ENCODE measurements around the gene TRIM64C.
"Not testable (repeated sequence)": the region's sequence is repeated elsewhere in the genome, so short reads cannot be mapped to it uniquely, and the experiment has no call there.

The TRIM64C gene, protein sequence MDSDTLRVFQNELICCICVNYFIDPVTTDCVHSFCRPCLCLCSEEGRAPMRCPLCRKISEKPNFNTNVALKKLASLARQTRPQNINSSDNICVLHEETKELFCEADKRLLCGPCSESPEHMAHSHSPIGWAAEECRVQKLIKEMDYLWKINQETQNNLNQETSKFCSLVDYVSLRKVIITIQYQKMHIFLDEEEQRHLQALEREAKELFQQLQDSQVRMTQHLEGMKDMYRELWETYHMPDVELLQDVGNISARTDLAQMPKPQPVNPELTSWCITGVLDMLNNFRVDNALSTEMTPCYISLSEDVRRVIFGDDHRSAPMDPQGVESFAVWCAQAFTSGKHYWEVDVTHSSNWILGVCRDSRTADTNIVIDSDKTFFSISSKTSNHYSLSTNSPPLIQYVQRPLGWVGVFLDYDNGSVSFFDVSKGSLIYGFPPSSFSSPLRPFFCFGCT

DNA sequence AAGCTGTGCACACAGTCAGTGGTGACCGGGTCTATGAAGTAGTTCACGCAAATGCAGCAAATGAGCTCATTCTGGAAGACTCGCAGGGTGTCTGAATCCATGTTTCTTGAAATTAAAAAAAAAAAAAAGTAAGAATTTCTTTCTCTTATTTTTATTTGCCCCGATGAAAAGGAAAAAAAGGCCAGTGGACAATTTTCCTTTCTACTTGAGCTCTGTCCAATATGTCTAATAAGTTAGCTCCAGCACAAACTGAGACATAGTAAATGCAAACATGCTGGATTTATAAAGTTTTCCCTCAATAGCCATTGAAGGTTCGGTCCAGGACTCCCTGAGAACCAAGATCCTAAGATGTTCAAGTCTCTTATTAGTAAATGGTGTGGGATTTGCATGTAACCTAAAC is at the start of gene TRIM64C:
TSS of gene TRIM64C (minus strand) at position 101 of the 400 bp plus-strand sequence. CDS start at position 101, 0 bp downstream.
- not testable (repeated sequence) for H3K27ac Mint-ChIP-seq; DNase-seq; H3K9me3 Mint-ChIP-seq; H3K4me3 Mint-ChIP-seq; H3K4me1 Mint-ChIP-seq (ENCODE audit: low read depth); H3K36me3 Mint-ChIP-seq (ENCODE audit: low read depth); H3K27me3 Mint-ChIP-seq

DNA sequence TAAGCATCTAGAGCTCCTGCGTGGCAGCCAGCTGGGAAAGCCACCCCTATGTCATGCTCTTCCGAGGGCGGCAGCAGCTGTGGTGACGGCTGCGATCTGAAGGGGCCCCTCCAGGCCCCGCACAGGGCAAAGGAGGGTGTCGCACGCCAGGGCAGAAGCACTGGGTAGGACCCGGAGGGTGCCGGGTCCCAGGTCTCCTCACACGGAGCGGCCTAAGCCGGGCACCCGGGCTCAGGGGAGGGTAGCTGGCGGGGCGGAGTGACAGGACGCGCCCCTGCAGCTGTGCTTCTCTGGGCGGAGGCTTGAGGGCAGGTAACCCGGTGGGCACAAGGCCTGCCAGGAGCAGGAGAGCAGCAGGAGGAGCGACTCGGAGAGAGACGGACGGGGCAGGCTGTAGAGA is 43.4 kb upstream of the TRIM64C start:
- not testable (repeated sequence) for H3K27ac Mint-ChIP-seq; H3K36me3 Mint-ChIP-seq (ENCODE audit: low read depth); H3K27me3 Mint-ChIP-seq; H3K4me1 Mint-ChIP-seq (ENCODE audit: low read depth); H3K9me3 Mint-ChIP-seq; DNase-seq; H3K4me3 Mint-ChIP-seq

DNA sequence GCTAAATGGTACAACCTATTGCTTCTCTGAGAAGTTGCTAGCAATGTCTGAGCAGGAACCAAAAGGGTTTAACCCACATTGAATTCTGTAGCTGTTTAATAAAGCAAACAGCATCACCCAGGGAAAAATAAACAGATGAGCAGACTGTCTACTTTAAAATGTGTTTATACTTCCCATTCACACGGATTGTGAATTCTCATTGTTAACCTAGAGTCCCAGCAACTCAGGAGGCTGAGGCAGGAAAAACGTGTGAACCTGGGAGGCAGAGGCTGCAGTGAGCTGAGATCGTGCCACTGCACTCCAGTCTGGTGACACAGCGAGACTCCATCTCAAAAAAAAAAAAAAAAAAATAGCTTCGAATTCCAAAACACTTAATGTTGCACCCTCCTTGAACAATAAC is 11.0 kb upstream of the TRIM64C start:
- H3K27ac Mint-ChIP-seq; H3K4me1 Mint-ChIP-seq (ENCODE audit: low read depth); H3K4me3 Mint-ChIP-seq; DNase-seq; H3K36me3 Mint-ChIP-seq (ENCODE audit: low read depth); H3K27me3 Mint-ChIP-seq: not testable (repeated sequence)
- H3K9me3 Mint-ChIP-seq: peaks cover 12% of the 10 kb centered on the region

DNA sequence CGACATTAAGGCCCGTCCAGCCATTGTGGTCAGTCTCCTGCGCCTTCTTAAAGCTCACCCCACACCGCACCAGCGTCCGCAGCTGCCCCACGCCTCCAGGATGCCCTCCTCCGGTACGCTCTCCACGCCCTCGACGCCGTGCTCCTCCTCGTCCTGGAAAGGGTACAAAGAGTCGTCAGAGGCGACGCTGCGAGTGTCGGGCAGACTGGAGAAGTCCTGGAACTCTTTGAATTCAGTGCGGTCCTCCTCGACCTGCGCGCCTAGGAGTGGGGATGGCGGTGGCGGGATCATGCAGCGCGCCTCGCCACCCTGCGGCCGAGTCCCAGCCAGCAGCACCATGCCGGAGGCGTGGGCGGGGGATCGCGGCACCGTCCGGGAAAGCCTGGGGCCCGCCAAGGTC is 9.1 kb downstream of the TRIM64C start:
- H3K27ac Mint-ChIP-seq; DNase-seq; H3K9me3 Mint-ChIP-seq; H3K36me3 Mint-ChIP-seq (ENCODE audit: low read depth); H3K27me3 Mint-ChIP-seq; H3K4me3 Mint-ChIP-seq; H3K4me1 Mint-ChIP-seq (ENCODE audit: low read depth): not testable (repeated sequence)

DNA sequence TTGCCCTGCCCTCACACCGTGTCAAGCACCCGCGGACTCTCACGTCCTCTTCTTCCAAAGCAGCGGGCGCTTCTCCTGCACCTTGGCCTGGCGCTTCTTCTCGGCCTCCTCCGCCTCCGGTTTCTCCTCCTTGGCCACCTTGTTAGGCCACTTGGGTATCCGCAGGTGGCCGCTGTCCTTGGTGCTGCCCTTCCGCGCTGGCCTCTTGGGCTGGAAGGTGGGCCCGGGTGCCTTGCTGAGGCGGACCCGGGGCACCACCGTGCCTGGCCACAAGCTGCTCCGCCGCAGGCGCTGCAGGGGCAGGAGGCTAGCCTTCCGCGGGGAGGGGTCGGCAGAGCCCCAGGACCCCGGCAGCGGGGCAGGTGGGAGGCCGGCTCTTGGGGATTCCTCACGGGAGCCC is 10.7 kb downstream of the TRIM64C start:
- not testable (repeated sequence) for H3K9me3 Mint-ChIP-seq; DNase-seq; H3K4me1 Mint-ChIP-seq (ENCODE audit: low read depth); H3K27me3 Mint-ChIP-seq; H3K27ac Mint-ChIP-seq; H3K36me3 Mint-ChIP-seq (ENCODE audit: low read depth); H3K4me3 Mint-ChIP-seq

DNA sequence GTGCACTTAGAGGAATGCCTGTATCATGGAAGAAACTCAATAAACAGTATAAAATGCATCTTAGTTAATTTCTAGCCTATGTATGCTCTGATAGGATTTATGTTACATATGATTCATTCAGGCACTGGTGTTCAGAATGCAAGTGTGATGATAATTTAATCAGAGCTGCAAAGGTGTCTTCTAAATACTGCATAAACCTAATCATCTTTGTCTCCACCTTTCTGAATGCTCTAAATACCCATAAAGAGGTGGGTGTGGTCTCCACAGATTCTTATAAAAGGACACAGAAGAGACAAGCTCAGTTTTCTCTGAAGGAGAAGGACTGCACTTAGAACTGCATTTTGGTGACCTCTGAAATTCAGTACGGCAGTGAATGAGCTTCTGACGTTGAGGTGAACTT is 30.4 kb downstream of the TRIM64C start, which contains the start of gene TRIM49B:
TSS of gene TRIM49B (plus strand) at position 301 of the 400 bp plus-strand sequence. CDS start 2,777 bp downstream, outside the sequence.
- not testable (repeated sequence) for H3K27me3 Mint-ChIP-seq; H3K27ac Mint-ChIP-seq; H3K4me3 Mint-ChIP-seq; H3K36me3 Mint-ChIP-seq (ENCODE audit: low read depth); H3K4me1 Mint-ChIP-seq (ENCODE audit: low read depth); DNase-seq
- peaks cover 12% of the 10 kb centered on the region for H3K9me3 Mint-ChIP-seq

Data from activated T-cell treated with anti-CD3 and anti-CD28 coated beads, Interleukin-2, amount 50 U/mL, for 24 hours (primary cell).